HepG2 (cell line): ENCODE measurements around the gene ADGRD1. TPM values are rescaled to one million over a fixed set of nuclear protein-coding genes. Genes with fewer than 3 reads are reported as not detected.

Experiments
- ATAC-seq: fragments of 200-7000 bp; cut with Tn5 transposase; 3 replicates; pipeline ENCODE4 v1.9.1; 2020; ENCODE audit warnings: mild to moderate bottlenecking, moderate library complexity
- BruUV-seq: library from RNA; stranded (reverse); fragments of 400-500 nt; replicated peaks from 2 replicates; lab custom pipeline; 2021; lab: Mats Ljungman, UMichigan
- CTCF ChIA-PET: fragments of 300-600 bp; formaldehyde crosslinking; extraction: SDS; loops from one replicate; lab custom pipeline; 2021; ENCODE audit warnings: low total read pairs, inconsistent platforms, low intra/inter-chr PET ratio; lab: Yijun Ruan, JAX
- POLR2A ChIA-PET: fragments of 350-600 bp; sonication (Branson Sonifier 250); formaldehyde crosslinking; loops from one replicate; lab custom pipeline; 2020; ENCODE audit warnings: antibody characterized with exemption, inconsistent platforms; lab: Yijun Ruan, JAX
- DNase-seq: peaks from one replicate; pipeline ENCODE4 v3.0.0-alpha.2; 2015; ENCODE audit warnings: low spot score
- FAIRE-seq: peaks from 3 replicates; lab custom pipeline; 2011; peaks lifted over from hg19 to GRCh38; lab: Jason Lieb, UNC
- H2AFZ ChIP-seq: one replicate; pipeline ENCODE4 v1.6.1; 2011; ENCODE audit warnings: low read length, inconsistent platforms
- H3K27ac ChIP-seq: fragments of 300-600 bp; 3 replicates; pipeline ENCODE4 v1.8.0; 2011; ENCODE audit warnings: mixed run types, mild to moderate bottlenecking, mixed read lengths, low read length, inconsistent platforms; ENCODE audit not compliant: insufficient read depth; ENCODE audit errors: extremely low read length
- H3K27me3 ChIP-seq, 2 experiments: fragments of 200-600 bp in 1 of 2; 2 replicates in 1 of 2; 3 replicates in 1 of 2; pipeline versions ENCODE4 v1.6.0 to v1.8.0; 2011; ENCODE audit warnings: low read length in 2 of 2, mild to moderate bottlenecking in 2 of 2, moderate library complexity in 2 of 2, inconsistent platforms in 1 of 2; ENCODE audit not compliant: insufficient read depth in 2 of 2, control insufficient read depth in 1 of 2
- H3K36me3 ChIP-seq, 2 experiments: fragments of 200-600 bp in 1 of 2; replicated peaks in 1 of 2; 2 replicates in 1 of 2; 3 replicates in 1 of 2; pipeline versions ENCODE4 v1.5.1 to v1.8.0; 2011; ENCODE audit warnings: low read length in 2 of 2, inconsistent platforms in 1 of 2; ENCODE audit not compliant: insufficient read depth in 2 of 2, control insufficient read depth in 1 of 2
- H3K4me1 ChIP-seq: 2 replicates; pipeline ENCODE4 v1.5.1; 2012; ENCODE audit warnings: low read length, inconsistent platforms; ENCODE audit not compliant: insufficient read depth
- H3K4me2 ChIP-seq: 2 replicates; pipeline ENCODE4 v1.6.0; 2011; ENCODE audit warnings: low read depth, low read length, inconsistent platforms
- H3K4me3 ChIP-seq, 3 experiments: fragments of 200-600 bp in 1 of 3; sonication (generic), shearing (Covaris generic) in 1 of 3; replicated peaks in 1 of 3; 2 replicates each; pipeline ENCODE4 v1.5.1; 2011 to 2016; ENCODE audit warnings: low read length in 3 of 3, inconsistent platforms in 2 of 3, low read depth in 2 of 3, mild to moderate bottlenecking in 2 of 3, control low read depth in 1 of 3, mixed read lengths in 1 of 3; ENCODE audit not compliant: insufficient read depth in 1 of 3
- H3K79me2 ChIP-seq: one replicate; pipeline ENCODE4 v1.6.1; 2011; ENCODE audit warnings: low read length, inconsistent platforms; ENCODE audit not compliant: insufficient read depth
- H3K9ac ChIP-seq: 2 replicates; pipeline ENCODE4 v1.6.0; 2011; ENCODE audit warnings: mild to moderate bottlenecking, low read depth, low read length, inconsistent platforms; ENCODE audit not compliant: insufficient read depth
- H3K9me3 ChIP-seq: 2 replicates; pipeline ENCODE4 v1.5.1; 2012; ENCODE audit warnings: mild to moderate bottlenecking, low read length
- H4K20me1 ChIP-seq: 2 replicates; pipeline ENCODE4 v1.6.0; 2011; ENCODE audit warnings: inconsistent platforms, mild to moderate bottlenecking, low read length, moderate library complexity; ENCODE audit not compliant: insufficient read depth
- JARID2 ChIP-seq: sonication (generic); formaldehyde crosslinking; IDR thresholded peaks from 2 replicates; pipeline ENCODE4 v1.8.1; 2023; ENCODE audit warnings: missing genetic modification reagents, inconsistent platforms; ENCODE audit not compliant: insufficient replicate concordance
- KMT2B ChIP-seq: IDR thresholded peaks from 2 replicates; pipeline ENCODE4 v1.6.1; 2016; ENCODE audit warnings: missing genetic modification reagents, missing compliant biosample characterization
- NR2F2 ChIP-seq: IDR thresholded peaks from 2 replicates; pipeline ENCODE4 v1.6.1; 2012; ENCODE audit warnings: low read depth, inconsistent platforms, borderline replicate concordance
- RBAK ChIP-seq: sonication (generic); formaldehyde crosslinking; IDR thresholded peaks from 2 replicates; pipeline ENCODE4 v1.5.1; 2020; ENCODE audit warnings: mild to moderate bottlenecking, missing genetic modification reagents
- STAG1 ChIP-seq: sonication (generic); formaldehyde crosslinking; IDR thresholded peaks from 2 replicates; pipeline ENCODE4 v1.4.0; 2020; ENCODE audit warnings: missing genetic modification reagents
- TCF7L2 ChIP-seq: IDR thresholded peaks from 2 replicates; pipeline ENCODE4 v1.6.1; 2011; ENCODE audit warnings: mild to moderate bottlenecking, low read depth, low read length, moderate library complexity
- ZFP36L1 ChIP-seq: sonication (generic); formaldehyde crosslinking; IDR thresholded peaks from 2 replicates; pipeline ENCODE4 v1.8.0; 2022; ENCODE audit warnings: mild to moderate bottlenecking, missing genetic modification reagents, moderate library complexity
- ZNF101 ChIP-seq: sonication (generic); formaldehyde crosslinking; IDR thresholded peaks from 2 replicates; pipeline ENCODE4 v1.4.0; 2020; ENCODE audit warnings: mild to moderate bottlenecking, low read depth, missing genetic modification reagents, borderline replicate concordance
- ZNF333 ChIP-seq: sonication (generic); formaldehyde crosslinking; IDR thresholded peaks from 2 replicates; pipeline ENCODE4 v1.4.0; 2020; ENCODE audit warnings: mild to moderate bottlenecking, missing genetic modification reagents, borderline replicate concordance
- ZNF468 ChIP-seq: sonication (generic); formaldehyde crosslinking; IDR thresholded peaks from 2 replicates; pipeline ENCODE4 v1.8.0; 2022; ENCODE audit warnings: mild to moderate bottlenecking, moderate library complexity, missing genetic modification reagents
- WGBS: methylation state at CpG from one replicate; pipeline ENCODE4 v1.1.6; 2017; ENCODE audit warnings: low lambda C conversion rate; 5-methylcytosine and 5-hydroxymethylcytosine counted together
- in situ Hi-C: cut with HindIII; loops from 2 replicates; pipeline ENCODE4 v1.10.0; 2017; ENCODE audit warnings: low pct_unique_long_range_greater_than_20kb; ENCODE audit not compliant: extremely low pct_ligation_motif_present
- intact Hi-C: fragments of 100-400 bp; cut with micrococcal nuclease; formaldehyde crosslinking; loops from one replicate; pipeline ENCODE4 v1.10.0; 2022; ENCODE audit not compliant: unreplicated experiment
- polyA plus RNA-seq, 8 experiments: library from polyadenylated mRNA; depleted of rRNA in 3 of 8; stranded (reverse) in 7 of 8; unstranded in 1 of 8; fragments of >200 nt; fragmentation: Illumina TruSeq in 4 of 8; extraction: Trizol in 4 of 8; gene quantifications; 2 replicates each; pipeline versions ENCODE4 v1.2.1 to v1.2.3, GENCODE V29; 2011 to 2016; ENCODE audit warnings: low read depth in 4 of 8, missing spikeins in 1 of 8, mixed read lengths in 1 of 8; ENCODE audit not compliant: insufficient read depth in 1 of 8
- total RNA-seq, 5 experiments: library from RNA; depleted of rRNA; stranded (reverse); fragments of >200 nt; fragmentation: Illumina TruSeq; extraction: Trizol; gene quantifications; 2 replicates each; pipeline ENCODE4 v1.2.3, GENCODE V29; 2016; ENCODE audit warnings: low read depth in 1 of 5
- TF ChIP-seq, protein P1 (sequence below): sonication (generic); formaldehyde crosslinking; IDR thresholded peaks from 2 replicates; pipeline ENCODE4 v1.4.0; 2020; ENCODE audit warnings: missing genetic modification reagents, borderline replicate concordance

Gene ADGRD1
- total and polyA plus RNA-seq, 2 of the 13 experiments (the other 11 are each of a cell fraction or from before 2014, with no cell fraction given) = 0.46 to 12.4 TPM

- Histone ChIP-seq H3K9me3 (no peaks in the 10 kb centered on the region), H3K79me2 (no peaks in the 10 kb centered on the region), H3K4me3 (no peak overlapping the region), H4K20me1 (no peaks in the 10 kb centered on the region), H3K27ac (no peak overlapping the region), H3K36me3 (peaks cover 0 to 3% of the 10 kb centered on the region in 2 experiments; a peak in 1 of 5 replicates), H3K27me3 (peaks cover 0 to 1% of the 10 kb centered on the region in 2 experiments; a peak in 1 of 5 replicates), H3K4me1 (peaks cover 45% of the 10 kb centered on the region), H3K9ac (no peak overlapping the region), H3K4me2 (no peak overlapping the region), H2AFZ (no peak overlapping the region)
- TF ChIP-seq ZNF333 (CRISPR knock-in tag) (0 out of 2 replicates have a peak, but pooled peaks have one; percentile 13), ZFP36L1 (CRISPR knock-in tag) (no peak)
- intact Hi-C loops (loop anchor here (10.0 kb wide), 1 partner anchor 53 kb away; no protein-coding TSS in a partner anchor), in situ Hi-C loops (no loop called here)
- DNase-seq = no peak
- BruUV-seq = no TSS peak
- POLR2A ChIA-PET = no interaction called here
- ATAC-seq = no peak
- no peak for FAIRE-seq
- 90% methylated on average over 19 of the region's 28 CpGs for WGBS
- CTCF ChIA-PET = interaction anchor here (1.6 kb wide), 1 partner anchor 102 kb away, joined by 9 read pairs; no protein-coding TSS in a partner anchor
These were observed 64.4 kb downstream of the ADGRD1 start for GRCh38 chr12:131018019-131018620.

DNA sequence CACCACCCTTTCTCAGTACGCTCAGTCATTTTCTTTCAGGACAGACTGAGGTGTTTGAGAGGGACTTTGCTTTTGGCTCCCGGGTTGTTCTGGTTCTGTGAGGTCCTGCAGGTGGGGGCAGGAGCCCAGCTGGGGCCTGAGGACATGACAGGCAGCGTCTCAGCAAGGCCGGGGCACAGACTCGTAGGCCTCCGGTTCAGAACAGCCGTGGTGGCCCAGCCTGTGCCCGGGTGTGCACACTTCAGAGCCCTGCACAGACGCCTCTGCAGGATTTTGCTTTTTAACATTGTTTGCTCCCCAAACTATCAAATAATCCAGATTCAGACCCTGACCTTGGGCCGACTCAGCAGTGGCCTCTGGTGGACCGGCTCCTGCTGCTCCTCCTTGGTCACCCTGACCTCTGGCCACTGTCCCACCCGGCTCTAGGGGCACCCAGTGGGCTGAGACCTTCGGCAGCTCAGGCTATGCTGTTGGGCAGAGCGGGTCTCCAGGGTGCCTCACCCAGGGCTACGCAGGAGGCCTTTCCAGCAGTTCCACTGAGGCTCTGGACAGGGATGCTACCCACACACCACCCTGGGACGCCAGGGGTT lies 65.2 kb downstream of the ADGRD1 start:
- peaks cover 0 to 3% of the 10 kb centered on the region in 2 experiments; a peak in 1 of 5 replicates for H3K36me3 ChIP-seq
- POLR2A ChIA-PET = no interaction called here
- CTCF ChIA-PET = interaction anchor here (1.6 kb wide), 1 partner anchor 102 kb away, joined by 9 read pairs; no protein-coding TSS in a partner anchor
- WGBS = 61% methylated on average over 9 of the region's 16 CpGs
- no peaks in the 10 kb centered on the region for H4K20me1 ChIP-seq
- DNase-seq (no peak), ATAC-seq (peak; percentile 78), FAIRE-seq (no peak)
- intact Hi-C loops = loop anchor here (1.0 to 10.0 kb wide), 2 partner anchors 54 to 103 kb away; no protein-coding TSS in a partner anchor
- no peak overlapping the region for H2AFZ ChIP-seq
- no peak overlapping the region for H3K4me2 ChIP-seq
- BruUV-seq = no TSS peak
- no peak overlapping the region for H3K4me3 ChIP-seq
- peaks cover 0 to 1% of the 10 kb centered on the region in 2 experiments; a peak in 1 of 5 replicates for H3K27me3 ChIP-seq
- no peaks in the 10 kb centered on the region for H3K9me3 ChIP-seq
- H3K27ac ChIP-seq = no peak overlapping the region
- H3K9ac ChIP-seq = no peak overlapping the region
- peaks cover 37% of the 10 kb centered on the region for H3K4me1 ChIP-seq
- no peaks in the 10 kb centered on the region for H3K79me2 ChIP-seq
- in situ Hi-C loops = no loop called here
- TF ChIP-seq NR2F2 (no peak), STAG1 (peak; percentile 71), JARID2 (CRISPR knock-in tag) (no peak), ZNF468 (CRISPR knock-in tag) (no peak), RBAK (CRISPR knock-in tag) (no peak), TCF7L2 (no peak), ZNF101 (CRISPR knock-in tag) (no peak), KMT2B (CRISPR knock-in tag) (no peak)
- TF ChIP-seq, protein P1, sequence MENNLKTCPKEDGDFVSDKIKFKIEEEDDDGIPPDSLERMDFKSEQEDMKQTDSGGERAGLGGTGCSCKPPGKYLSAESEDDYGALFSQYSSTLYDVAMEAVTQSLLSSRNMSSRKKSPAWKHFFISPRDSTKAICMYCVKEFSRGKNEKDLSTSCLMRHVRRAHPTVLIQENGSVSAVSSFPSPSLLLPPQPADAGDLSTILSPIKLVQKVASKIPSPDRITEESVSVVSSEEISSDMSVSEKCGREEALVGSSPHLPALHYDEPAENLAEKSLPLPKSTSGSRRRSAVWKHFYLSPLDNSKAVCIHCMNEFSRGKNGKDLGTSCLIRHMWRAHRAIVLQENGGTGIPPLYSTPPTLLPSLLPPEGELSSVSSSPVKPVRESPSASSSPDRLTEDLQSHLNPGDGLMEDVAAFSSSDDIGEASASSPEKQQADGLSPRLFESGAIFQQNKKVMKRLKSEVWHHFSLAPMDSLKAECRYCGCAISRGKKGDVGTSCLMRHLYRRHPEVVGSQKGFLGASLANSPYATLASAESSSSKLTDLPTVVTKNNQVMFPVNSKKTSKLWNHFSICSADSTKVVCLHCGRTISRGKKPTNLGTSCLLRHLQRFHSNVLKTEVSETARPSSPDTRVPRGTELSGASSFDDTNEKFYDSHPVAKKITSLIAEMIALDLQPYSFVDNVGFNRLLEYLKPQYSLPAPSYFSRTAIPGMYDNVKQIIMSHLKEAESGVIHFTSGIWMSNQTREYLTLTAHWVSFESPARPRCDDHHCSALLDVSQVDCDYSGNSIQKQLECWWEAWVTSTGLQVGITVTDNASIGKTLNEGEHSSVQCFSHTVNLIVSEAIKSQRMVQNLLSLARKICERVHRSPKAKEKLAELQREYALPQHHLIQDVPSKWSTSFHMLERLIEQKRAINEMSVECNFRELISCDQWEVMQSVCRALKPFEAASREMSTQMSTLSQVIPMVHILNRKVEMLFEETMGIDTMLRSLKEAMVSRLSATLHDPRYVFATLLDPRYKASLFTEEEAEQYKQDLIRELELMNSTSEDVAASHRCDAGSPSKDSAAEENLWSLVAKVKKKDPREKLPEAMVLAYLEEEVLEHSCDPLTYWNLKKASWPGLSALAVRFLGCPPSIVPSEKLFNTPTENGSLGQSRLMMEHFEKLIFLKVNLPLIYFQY (CRISPR knock-in tag) = no peak
